ENCODE results near the gene HS6ST3. TPM values are rescaled to one million over a fixed set of nuclear protein-coding genes. Genes with fewer than 3 reads are reported as not detected.
A peak's percentile ranks its signal among the peaks of the same experiment; 100 is the strongest.
"Not testable (repeated sequence)": the region's sequence is repeated elsewhere in the genome, so short reads cannot be mapped to it uniquely, and the experiment has no call there.

HS6ST3 gene
- 1 to 10 TPM; 1.1 to 2.4 (median 1.8) TPM for total RNA-seq
- 1 to 10 TPM in 1 of 2 donors, under 1 TPM in 1; 0.65 to 3.4 TPM for polyA plus RNA-seq

DNA sequence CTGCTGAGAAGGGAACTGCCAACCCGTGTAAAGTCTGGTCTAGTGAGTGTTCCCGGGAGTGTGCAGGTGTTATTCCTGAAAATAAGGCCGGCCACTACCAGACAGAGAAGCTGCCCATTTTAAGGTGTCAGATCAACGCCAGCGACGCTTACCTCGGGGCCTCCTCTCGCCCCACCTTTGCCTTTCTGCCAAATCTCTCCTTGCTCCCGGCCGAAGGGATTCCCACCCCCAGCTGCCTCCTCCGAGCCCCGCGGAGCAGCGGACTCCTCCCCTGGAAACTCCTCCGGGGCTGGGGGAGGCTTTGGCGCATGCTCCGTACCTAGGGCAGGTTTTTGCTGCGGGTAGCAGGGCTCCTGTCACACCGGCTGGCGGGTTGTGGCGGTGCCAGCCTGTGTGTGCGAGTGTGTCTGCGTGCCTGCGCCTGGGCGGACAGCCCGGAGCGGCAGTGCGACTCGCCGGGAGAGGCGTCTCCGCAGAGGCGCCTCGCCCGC is at the start of gene HS6ST3:
Gene HS6ST3, plus strand, starts transcription at position 359 of the 491 bp plus-strand sequence.
- 0 to 1% methylated on average over 30 to 35 of the region's 35 CpGs for WGBS, 2 donors
- intact Hi-C loops (cut with DNase I), result no loop called here
- Histone ChIP-seq H3K4me3 (peak within 1 kb of the TSS; percentile 31 to 63 (median 40)), H3K36me3 (no peaks in the 10 kb centered on the region), H3K4me1 (peaks cover 0 to 3% (median 0%) of the 10 kb centered on the region in 3 donors), H3K9me3 (no peaks in the 10 kb centered on the region), H3K27me3 (no peaks in the 10 kb centered on the region), H3K27ac (peak within 1 kb of the TSS; percentile 61 to 75 (median 66))
- TF ChIP-seq CTCF (IDR thresholded peaks at IDR 0.05), result no peak
- FAIRE-seq, result no peak
- DNase-seq, result peak; percentile 77 to 93 (median 82)
- peak; percentile 89 to 93 (median 90) for ATAC-seq

GRCh38 chr13:96041326-96042110 is 48.4 kb upstream of the HS6ST3 start:
- H3K27me3 ChIP-seq, result no peaks in the 10 kb centered on the region
- no peak for TF ChIP-seq CTCF (IDR thresholded peaks at IDR 0.05)
- no peaks in the 10 kb centered on the region for H3K9me3 ChIP-seq
- ATAC-seq, result no peak
- 96 to 97% methylated on average over 4 of the region's 4 CpGs for WGBS, 2 donors
- no peak for FAIRE-seq
- no peak overlapping the region for H3K27ac ChIP-seq
- no peaks in the 10 kb centered on the region for H3K36me3 ChIP-seq
- DNase-seq, result no peak
- intact Hi-C loops (cut with DNase I), result no loop called here
- H3K4me3 ChIP-seq, result no peak overlapping the region
- H3K4me1 ChIP-seq, result peaks cover 0 to 4% (median 0%) of the 10 kb centered on the region in 3 donors

DNA sequence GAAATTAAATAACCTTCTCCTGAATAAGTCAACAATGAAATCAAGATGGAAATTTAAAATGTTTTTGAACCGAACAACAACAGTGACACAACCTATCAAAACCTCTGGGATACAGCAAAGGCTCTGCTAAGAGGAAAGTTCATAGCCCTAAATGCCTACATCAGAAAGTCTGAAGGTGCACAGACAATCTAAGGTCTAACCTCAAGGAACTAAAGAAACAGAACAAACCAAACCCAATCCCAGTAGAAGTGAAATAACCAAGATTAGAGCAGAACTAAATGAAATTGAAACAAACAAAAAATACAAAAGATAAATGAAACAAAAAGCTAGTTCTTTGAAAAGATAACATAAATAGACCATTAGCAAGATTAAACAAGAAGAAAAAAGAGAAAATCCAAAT is 45.7 kb upstream of the HS6ST3 start:
- H3K27me3 ChIP-seq, result no peaks in the 10 kb centered on the region
- WGBS, 2 donors, result 87 to 92% methylated on average over 1 of the region's 1 CpG
- no peak overlapping the region for H3K27ac ChIP-seq
- ATAC-seq, result no peak
- H3K36me3 ChIP-seq, result no peaks in the 10 kb centered on the region
- H3K9me3 ChIP-seq, result no peaks in the 10 kb centered on the region
- intact Hi-C loops (cut with DNase I), result no loop called here
- peaks cover 0 to 4% (median 0%) of the 10 kb centered on the region in 3 donors for H3K4me1 ChIP-seq
- FAIRE-seq, result no peak
- TF ChIP-seq CTCF (IDR thresholded peaks at IDR 0.05), result no peak
- no peak overlapping the region for H3K4me3 ChIP-seq
- DNase-seq, result no peak

DNA sequence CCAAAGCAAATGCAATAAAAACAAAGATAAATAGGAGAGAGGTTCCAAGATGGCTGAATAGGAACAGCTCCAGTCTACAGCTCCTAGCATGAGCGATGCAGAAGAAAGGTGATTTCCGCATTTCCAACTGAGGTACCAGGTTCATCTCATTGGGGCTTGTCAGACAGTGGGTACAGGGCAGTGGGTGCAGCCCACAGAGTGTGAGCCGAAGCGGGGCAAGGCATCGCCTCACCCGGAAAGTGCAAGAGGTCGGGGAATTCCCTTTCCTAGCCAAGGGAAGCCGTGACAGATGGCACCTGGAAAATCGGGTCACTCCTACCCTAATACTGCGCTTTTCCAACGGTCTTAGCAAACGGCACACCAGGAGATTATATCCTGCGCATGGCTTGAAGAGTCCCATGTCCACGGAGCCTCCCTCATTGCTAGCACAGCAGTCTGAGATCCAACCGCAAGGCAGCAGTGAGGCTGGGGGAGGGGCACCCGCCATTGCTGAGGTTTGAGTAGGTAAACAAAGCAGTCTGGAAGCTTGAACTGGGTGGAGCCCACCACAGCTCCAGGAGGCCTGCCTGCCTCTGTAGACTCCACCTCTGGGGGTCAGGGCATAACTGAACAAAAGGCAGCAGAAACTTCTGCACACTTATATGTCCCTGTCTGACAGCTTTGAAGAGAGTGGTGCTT is 43.3 kb upstream of the HS6ST3 start:
- H3K4me3 ChIP-seq; H3K36me3 ChIP-seq; intact Hi-C loops (cut with DNase I); H3K27me3 ChIP-seq; FAIRE-seq; ATAC-seq; H3K9me3 ChIP-seq; H3K27ac ChIP-seq; H3K4me1 ChIP-seq: not testable (repeated sequence)
- WGBS, 2 donors, result 97 to 98% methylated on average over 16 of the region's 16 CpGs
- peak in 1 of 6 donors; percentile 25 for DNase-seq

- H3K4me1 ChIP-seq; H3K36me3 ChIP-seq; H3K4me3 ChIP-seq; intact Hi-C loops (cut with DNase I); ATAC-seq; FAIRE-seq; H3K27me3 ChIP-seq; H3K27ac ChIP-seq; H3K9me3 ChIP-seq; DNase-seq: not testable (repeated sequence)
- WGBS, 2 donors, result 77 to 89% methylated on average over 2 to 4 of the region's 4 CpGs
Observed at GRCh38 chr13:96050955-96051354, 39.0 kb upstream of the HS6ST3 start.

DNA sequence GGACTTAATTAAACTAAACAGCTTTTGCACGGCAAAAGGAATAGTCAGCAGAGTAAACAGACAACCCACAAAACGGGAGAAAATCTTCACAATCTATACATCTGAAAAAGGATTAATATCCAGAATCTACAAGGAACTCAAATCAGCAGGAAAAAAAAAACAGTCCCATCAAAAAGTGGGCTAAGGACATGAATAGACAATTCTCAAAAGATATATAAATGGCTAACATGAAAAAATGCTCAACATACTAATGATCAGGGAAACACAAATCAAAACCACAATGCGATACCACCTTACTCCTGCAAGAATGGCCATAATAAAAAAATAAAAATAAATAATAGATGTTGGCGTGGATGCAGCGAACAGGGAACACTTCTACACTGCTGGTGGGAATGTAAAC is 38.4 kb upstream of the HS6ST3 start:
- H3K36me3 ChIP-seq; ATAC-seq; H3K4me3 ChIP-seq; FAIRE-seq; H3K27ac ChIP-seq; DNase-seq; H3K9me3 ChIP-seq; H3K4me1 ChIP-seq; H3K27me3 ChIP-seq; intact Hi-C loops (cut with DNase I): not testable (repeated sequence)
- WGBS, 2 donors, result 94 to 95% methylated on average over 5 of the region's 5 CpGs

DNA sequence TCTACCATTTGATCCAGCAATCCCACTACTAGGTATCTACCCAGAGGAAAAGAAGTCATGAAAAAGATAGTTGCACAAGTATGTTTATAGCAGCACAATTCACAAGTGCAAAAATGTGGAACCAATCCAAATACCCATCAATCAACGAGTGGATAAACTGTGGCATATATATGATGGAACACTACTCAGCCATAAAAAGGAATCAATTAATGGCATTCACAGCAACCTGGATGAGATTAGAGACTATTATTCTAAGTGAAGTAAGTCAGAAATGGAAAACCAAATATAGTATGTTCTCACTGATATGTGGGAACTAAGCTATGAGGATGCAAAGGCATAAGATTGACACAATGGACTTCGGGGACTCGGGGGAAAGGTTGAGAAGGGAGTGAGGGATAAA is 38.0 kb upstream of the HS6ST3 start:
- not testable (repeated sequence) for DNase-seq

More for the DNA sequence above, 38.0 kb upstream of the HS6ST3 start:
- H3K27ac ChIP-seq; H3K27me3 ChIP-seq; H3K4me3 ChIP-seq; intact Hi-C loops (cut with DNase I); H3K4me1 ChIP-seq; H3K36me3 ChIP-seq; H3K9me3 ChIP-seq; ATAC-seq; FAIRE-seq: not testable (repeated sequence)
- 69 to 82% methylated on average over 3 of the region's 3 CpGs for WGBS, 2 donors
